ENCODE measurements around the gene NOP9.
A peak's percentile ranks its signal among the peaks of the same experiment; 100 is the strongest.

Gene NOP9

GRCh38 chr14:24322672-24323071, 23.0 kb downstream of the NOP9 start:
- H2BK5ac ChIP-seq (ENCODE audit: low read length) = no peak overlapping the region
- H3K4me1 ChIP-seq (ENCODE audit: control insufficient read depth, low read depth, low read length) = peaks cover under 1% of the 10 kb centered on the region
- no peak overlapping the region for H2AK5ac ChIP-seq (ENCODE audit: low read length)
- H2BK15ac ChIP-seq (replicated peaks; ENCODE audit: low read depth) = no peak overlapping the region
- H3K4ac ChIP-seq (ENCODE audit: low read depth, low read length) = no peak overlapping the region
- DNase-seq = no peak
- H3K56ac ChIP-seq (ENCODE audit: low read length) = no peak overlapping the region
- no peaks in the 10 kb centered on the region for H3K36me3 ChIP-seq (ENCODE audit: control insufficient read depth, insufficient read depth, low read length)
- no peaks in the 10 kb centered on the region for H3K79me2 ChIP-seq (ENCODE audit: control insufficient read depth, insufficient read depth, low read length)
- no peak overlapping the region for H3K9ac ChIP-seq (ENCODE audit: low read length)
- WGBS (ENCODE audit: extremely low coverage, insufficient coverage, low lambda C conversion rate) = no CpG with 5 or more reads among the region's 10 CpGs
- no peaks in the 10 kb centered on the region for H3K27me3 ChIP-seq (ENCODE audit: insufficient read depth, low read length, poor library complexity)
- H4K8ac ChIP-seq (ENCODE audit: low read depth, low read length) = no peak overlapping the region
- no peaks in the 10 kb centered on the region for H3K79me1 ChIP-seq (ENCODE audit: low read length)
- H3K4me2 ChIP-seq (ENCODE audit: low read length) = no peak overlapping the region
- no peak overlapping the region for H3K18ac ChIP-seq (ENCODE audit: low read length)
- H3K4me3 ChIP-seq (ENCODE audit: low read length) = no peak overlapping the region
- H3K23ac ChIP-seq (ENCODE audit: low read length) = no peak overlapping the region
- H3K27ac ChIP-seq (ENCODE audit: low read depth, low read length) = no peak overlapping the region
- no peak overlapping the region for H2BK120ac ChIP-seq (ENCODE audit: low read depth, low read length)
- H4K5ac ChIP-seq (ENCODE audit: low read length) = no peak overlapping the region

GRCh38 chr14:24323341-24323740, 23.7 kb downstream of the NOP9 start:
- H3K27me3 ChIP-seq (ENCODE audit: insufficient read depth, low read length, poor library complexity) = no peaks in the 10 kb centered on the region
- no CpG with 5 or more reads among the region's 3 CpGs for WGBS (ENCODE audit: extremely low coverage, insufficient coverage, low lambda C conversion rate)

GRCh38 chr14:24324024-24324423, 24.4 kb downstream of the NOP9 start:
- no peak overlapping the region for H2BK15ac ChIP-seq (replicated peaks; ENCODE audit: low read depth)
- no peak overlapping the region for H2AK5ac ChIP-seq (ENCODE audit: low read length)
- H3K36me3 ChIP-seq (ENCODE audit: control insufficient read depth, insufficient read depth, low read length) = no peaks in the 10 kb centered on the region
- no peak overlapping the region for H3K4ac ChIP-seq (ENCODE audit: low read depth, low read length)
- H3K27me3 ChIP-seq (ENCODE audit: insufficient read depth, low read length, poor library complexity) = no peaks in the 10 kb centered on the region
- no peak overlapping the region for H3K9ac ChIP-seq (ENCODE audit: low read length)
- no peaks in the 10 kb centered on the region for H3K79me1 ChIP-seq (ENCODE audit: low read length)
- no peak overlapping the region for H3K23ac ChIP-seq (ENCODE audit: low read length)
- no peak for DNase-seq
- H3K4me1 ChIP-seq (ENCODE audit: control insufficient read depth, low read depth, low read length) = no peaks in the 10 kb centered on the region
- no peaks in the 10 kb centered on the region for H3K79me2 ChIP-seq (ENCODE audit: control insufficient read depth, insufficient read depth, low read length)
- WGBS (ENCODE audit: extremely low coverage, insufficient coverage, low lambda C conversion rate) = no CpG with 5 or more reads among the region's 6 CpGs
- H4K8ac ChIP-seq (ENCODE audit: low read depth, low read length) = no peak overlapping the region
- H2BK5ac ChIP-seq (ENCODE audit: low read length) = no peak overlapping the region
- H3K4me2 ChIP-seq (ENCODE audit: low read length) = no peak overlapping the region
- H2BK120ac ChIP-seq (ENCODE audit: low read depth, low read length) = no peak overlapping the region
- H3K56ac ChIP-seq (ENCODE audit: low read length) = peak overlapping the region; percentile 7
- no peak overlapping the region for H3K4me3 ChIP-seq (ENCODE audit: low read length)
- no peak overlapping the region for H3K18ac ChIP-seq (ENCODE audit: low read length)
- no peak overlapping the region for H4K5ac ChIP-seq (ENCODE audit: low read length)
- H3K27ac ChIP-seq (ENCODE audit: low read depth, low read length) = no peak overlapping the region

More at GRCh38 chr14:24323341-24323740, 23.7 kb downstream of the NOP9 start:
- no peak overlapping the region for H3K27ac ChIP-seq (ENCODE audit: low read depth, low read length)
- H3K23ac ChIP-seq (ENCODE audit: low read length) = no peak overlapping the region
- no peak overlapping the region for H2BK5ac ChIP-seq (ENCODE audit: low read length)
- no peaks in the 10 kb centered on the region for H3K79me2 ChIP-seq (ENCODE audit: control insufficient read depth, insufficient read depth, low read length)
- no peaks in the 10 kb centered on the region for H3K36me3 ChIP-seq (ENCODE audit: control insufficient read depth, insufficient read depth, low read length)
- H4K8ac ChIP-seq (ENCODE audit: low read depth, low read length) = no peak overlapping the region
- no peak overlapping the region for H3K4me2 ChIP-seq (ENCODE audit: low read length)
- H3K9ac ChIP-seq (ENCODE audit: low read length) = no peak overlapping the region
- no peak overlapping the region for H2BK15ac ChIP-seq (replicated peaks; ENCODE audit: low read depth)
- no peaks in the 10 kb centered on the region for H3K79me1 ChIP-seq (ENCODE audit: low read length)
- H2AK5ac ChIP-seq (ENCODE audit: low read length) = no peak overlapping the region
- H4K5ac ChIP-seq (ENCODE audit: low read length) = no peak overlapping the region
- H2BK120ac ChIP-seq (ENCODE audit: low read depth, low read length) = no peak overlapping the region
- no peak overlapping the region for H3K18ac ChIP-seq (ENCODE audit: low read length)
- no peak overlapping the region for H3K4me3 ChIP-seq (ENCODE audit: low read length)
- no peak for DNase-seq
- H3K56ac ChIP-seq (ENCODE audit: low read length) = no peak overlapping the region
- no peak overlapping the region for H3K4ac ChIP-seq (ENCODE audit: low read depth, low read length)
- no peaks in the 10 kb centered on the region for H3K4me1 ChIP-seq (ENCODE audit: control insufficient read depth, low read depth, low read length)

GRCh38 chr14:24325041-24325530, 25.4 kb downstream of the NOP9 start:
- Histone ChIP-seq H3K23ac (ENCODE audit: low read length) (no peak overlapping the region), H3K27me3 (ENCODE audit: insufficient read depth, low read length, poor library complexity) (no peaks in the 10 kb centered on the region), H3K27ac (ENCODE audit: low read depth, low read length) (no peak overlapping the region), H3K4ac (ENCODE audit: low read depth, low read length) (no peak overlapping the region), H3K79me1 (ENCODE audit: low read length) (no peaks in the 10 kb centered on the region), H3K56ac (ENCODE audit: low read length) (no peak overlapping the region), H3K36me3 (ENCODE audit: control insufficient read depth, insufficient read depth, low read length) (no peaks in the 10 kb centered on the region), H3K18ac (ENCODE audit: low read length) (no peak overlapping the region), H3K4me2 (ENCODE audit: low read length) (no peak overlapping the region), H3K4me3 (ENCODE audit: low read length) (no peak overlapping the region), H3K4me1 (ENCODE audit: control insufficient read depth, low read depth, low read length) (no peaks in the 10 kb centered on the region), H3K79me2 (ENCODE audit: control insufficient read depth, insufficient read depth, low read length) (no peaks in the 10 kb centered on the region), H2BK120ac (ENCODE audit: low read depth, low read length) (no peak overlapping the region), H2AK5ac (ENCODE audit: low read length) (no peak overlapping the region), H4K8ac (ENCODE audit: low read depth, low read length) (no peak overlapping the region), H4K5ac (ENCODE audit: low read length) (no peak overlapping the region), H2BK15ac (replicated peaks; ENCODE audit: low read depth) (no peak overlapping the region), H3K9ac (ENCODE audit: low read length) (no peak overlapping the region), H2BK5ac (ENCODE audit: low read length) (no peak overlapping the region)
- DNase-seq = no peak
- WGBS (ENCODE audit: extremely low coverage, insufficient coverage, low lambda C conversion rate) = no CpG with 5 or more reads among the region's 5 CpGs

GRCh38 chr14:24325963-24326362, 26.3 kb downstream of the NOP9 start:
- no peaks in the 10 kb centered on the region for H3K27me3 ChIP-seq (ENCODE audit: insufficient read depth, low read length, poor library complexity)
- no peak overlapping the region for H3K4me2 ChIP-seq (ENCODE audit: low read length)
- no peaks in the 10 kb centered on the region for H3K79me2 ChIP-seq (ENCODE audit: control insufficient read depth, insufficient read depth, low read length)
- no peak overlapping the region for H2AK5ac ChIP-seq (ENCODE audit: low read length)
- no peak overlapping the region for H3K9ac ChIP-seq (ENCODE audit: low read length)
- H3K4ac ChIP-seq (ENCODE audit: low read depth, low read length) = no peak overlapping the region
- H2BK15ac ChIP-seq (replicated peaks; ENCODE audit: low read depth) = no peak overlapping the region
- no peak overlapping the region for H2BK5ac ChIP-seq (ENCODE audit: low read length)
- no peak overlapping the region for H4K5ac ChIP-seq (ENCODE audit: low read length)
- no peak overlapping the region for H3K56ac ChIP-seq (ENCODE audit: low read length)
- no peak overlapping the region for H3K23ac ChIP-seq (ENCODE audit: low read length)
- DNase-seq = no peak
- H3K79me1 ChIP-seq (ENCODE audit: low read length) = no peaks in the 10 kb centered on the region
- no peak overlapping the region for H3K27ac ChIP-seq (ENCODE audit: low read depth, low read length)
- H2BK120ac ChIP-seq (ENCODE audit: low read depth, low read length) = no peak overlapping the region
- no CpG with 5 or more reads among the region's 9 CpGs for WGBS (ENCODE audit: extremely low coverage, insufficient coverage, low lambda C conversion rate)
- no peaks in the 10 kb centered on the region for H3K36me3 ChIP-seq (ENCODE audit: control insufficient read depth, insufficient read depth, low read length)
- H3K4me3 ChIP-seq (ENCODE audit: low read length) = no peak overlapping the region
- H3K18ac ChIP-seq (ENCODE audit: low read length) = no peak overlapping the region
- no peaks in the 10 kb centered on the region for H3K4me1 ChIP-seq (ENCODE audit: control insufficient read depth, low read depth, low read length)
- no peak overlapping the region for H4K8ac ChIP-seq (ENCODE audit: low read depth, low read length)

- no peaks in the 10 kb centered on the region for H3K27me3 ChIP-seq (ENCODE audit: insufficient read depth, low read length, poor library complexity)
Observed at GRCh38 chr14:24327303-24327702, 27.7 kb downstream of the NOP9 start.

More at GRCh38 chr14:24327303-24327702, 27.7 kb downstream of the NOP9 start:
- DNase-seq = no peak
- no peak overlapping the region for H3K18ac ChIP-seq (ENCODE audit: low read length)
- H2AK5ac ChIP-seq (ENCODE audit: low read length) = no peak overlapping the region
- no peak overlapping the region for H2BK15ac ChIP-seq (replicated peaks; ENCODE audit: low read depth)
- H3K4ac ChIP-seq (ENCODE audit: low read depth, low read length) = no peak overlapping the region
- H4K5ac ChIP-seq (ENCODE audit: low read length) = no peak overlapping the region
- no CpG with 5 or more reads among the region's 2 CpGs for WGBS (ENCODE audit: extremely low coverage, insufficient coverage, low lambda C conversion rate)
- no peak overlapping the region for H4K8ac ChIP-seq (ENCODE audit: low read depth, low read length)
- no peak overlapping the region for H3K23ac ChIP-seq (ENCODE audit: low read length)
- H3K4me3 ChIP-seq (ENCODE audit: low read length) = no peak overlapping the region
- no peaks in the 10 kb centered on the region for H3K79me2 ChIP-seq (ENCODE audit: control insufficient read depth, insufficient read depth, low read length)
- no peak overlapping the region for H2BK120ac ChIP-seq (ENCODE audit: low read depth, low read length)
- H3K36me3 ChIP-seq (ENCODE audit: control insufficient read depth, insufficient read depth, low read length) = no peaks in the 10 kb centered on the region
- no peaks in the 10 kb centered on the region for H3K79me1 ChIP-seq (ENCODE audit: low read length)
- no peak overlapping the region for H2BK5ac ChIP-seq (ENCODE audit: low read length)
- peak overlapping the region; percentile 15 for H3K56ac ChIP-seq (ENCODE audit: low read length)
- H3K27ac ChIP-seq (ENCODE audit: low read depth, low read length) = no peak overlapping the region
- H3K4me1 ChIP-seq (ENCODE audit: control insufficient read depth, low read depth, low read length) = no peaks in the 10 kb centered on the region
- H3K4me2 ChIP-seq (ENCODE audit: low read length) = no peak overlapping the region
- no peak overlapping the region for H3K9ac ChIP-seq (ENCODE audit: low read length)
